Measurements from ENCODE around the gene SUGCT. TPM values are rescaled to one million over a fixed set of nuclear protein-coding genes. Genes with fewer than 3 reads are reported as not detected.

The SUGCT gene
- polyA plus RNA-seq, 1 of the 3 experiments (the other 2 are of a cell fraction): 53.7 TPM

DNA sequence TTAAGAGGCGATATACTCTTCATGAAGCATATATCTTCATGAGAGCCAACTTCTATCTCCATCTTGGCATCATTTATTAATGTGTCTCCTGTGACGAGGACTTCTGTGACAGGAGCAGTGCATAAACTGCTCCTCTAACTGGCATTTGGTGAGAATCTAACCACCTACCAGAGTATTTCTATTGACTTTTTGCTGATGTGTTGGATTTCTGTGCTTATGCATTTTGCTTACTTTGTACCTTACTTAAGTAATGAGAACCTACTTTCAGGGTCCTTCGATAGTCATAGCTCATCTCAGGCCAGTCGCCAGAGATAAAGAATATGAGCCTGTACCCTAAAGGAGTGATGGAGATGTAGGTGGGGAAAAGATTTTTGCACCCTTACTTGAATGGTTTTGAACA lies 265.7 kb downstream of the SUGCT start:
- no peaks in the 10 kb centered on the region for H3K9me3 ChIP-seq
- 77% methylated on average over 4 of the region's 4 CpGs for WGBS (ENCODE audit: low lambda C conversion rate)

DNA sequence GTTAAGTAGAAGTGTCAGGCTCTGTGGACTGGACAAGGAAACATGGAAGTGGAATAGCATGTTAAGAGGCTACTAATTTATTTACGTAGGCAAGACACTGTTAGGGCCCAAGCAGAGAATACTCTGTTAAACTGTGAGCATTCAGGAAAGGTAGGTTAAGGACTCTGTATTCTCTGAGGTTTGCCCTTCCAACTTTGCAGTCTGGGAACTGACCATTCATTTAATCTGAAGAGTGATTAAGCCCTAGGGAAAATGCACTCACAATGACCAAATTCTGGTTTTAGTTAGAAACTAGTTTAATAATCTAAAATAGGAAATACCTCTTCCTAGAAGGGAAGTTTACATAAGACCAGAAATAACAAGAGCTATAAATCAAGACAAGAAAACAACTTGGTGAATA lies 266.6 kb downstream of the SUGCT start:
- ChIA-PET CTCF (no interaction called here), POLR2A (no interaction called here)
- peak overlapping the region in 1 of 2 experiments; percentile 36; a peak in 2 of 4 replicates for H3K27ac ChIP-seq (ENCODE audit: low read depth in 2 of 2, low read length in 1 of 2)
- H3K36me3 ChIP-seq (replicated peaks in 1 of 2; ENCODE audit: control insufficient read depth in 1 of 2, insufficient read depth in 2 of 2, low read length in 1 of 2): no peaks in the 10 kb centered on the region
- H3K9ac ChIP-seq: no peak overlapping the region
- DNase-seq: no peak
- H3K27me3 ChIP-seq (ENCODE audit: insufficient read depth): no peaks in the 10 kb centered on the region
- H3K4me3 ChIP-seq (ENCODE audit: low read depth in 2 of 2, low read length in 1 of 2): no peak overlapping the region
- 94% methylated on average over 1 of the region's 1 CpG for WGBS (ENCODE audit: low lambda C conversion rate)
- H4K20me1 ChIP-seq (ENCODE audit: insufficient read depth): no peaks in the 10 kb centered on the region
- H3K4me2 ChIP-seq: no peak overlapping the region
- H3K79me2 ChIP-seq (ENCODE audit: insufficient read depth): no peaks in the 10 kb centered on the region
- TF ChIP-seq, protein P1, sequence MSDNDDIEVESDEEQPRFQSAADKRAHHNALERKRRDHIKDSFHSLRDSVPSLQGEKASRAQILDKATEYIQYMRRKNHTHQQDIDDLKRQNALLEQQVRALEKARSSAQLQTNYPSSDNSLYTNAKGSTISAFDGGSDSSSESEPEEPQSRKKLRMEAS (IDR thresholded peaks at IDR 0.05; ENCODE audit: low read depth): no peak
- TF ChIP-seq ELF1 (IDR thresholded peaks at IDR 0.05) (no peak), RAD21 (IDR thresholded peaks at IDR 0.05; ENCODE audit: low read length) (no peak), MXI1 (IDR thresholded peaks at IDR 0.05; ENCODE audit: low read depth, low read length) (no peak), TAF1 (IDR thresholded peaks at IDR 0.05; ENCODE audit: borderline replicate concordance, low read depth, low read length) (no peak), FOXM1 (IDR thresholded peaks at IDR 0.05; ENCODE audit: low read depth) (no peak), JUND (IDR thresholded peaks at IDR 0.05) (no peak), EP300 (IDR thresholded peaks at IDR 0.05; ENCODE audit: borderline replicate concordance in 1 of 2, low read depth in 1 of 2, low read length in 1 of 2) (no peak), RXRA (IDR thresholded peaks at IDR 0.05; ENCODE audit: borderline replicate concordance, low read depth) (no peak), MEF2A (IDR thresholded peaks at IDR 0.05; ENCODE audit: borderline replicate concordance, low read depth) (no peak), SIN3A (IDR thresholded peaks at IDR 0.05; ENCODE audit: borderline replicate concordance, low read depth, low read length) (no peak)
- TF ChIP-seq, protein P2, sequence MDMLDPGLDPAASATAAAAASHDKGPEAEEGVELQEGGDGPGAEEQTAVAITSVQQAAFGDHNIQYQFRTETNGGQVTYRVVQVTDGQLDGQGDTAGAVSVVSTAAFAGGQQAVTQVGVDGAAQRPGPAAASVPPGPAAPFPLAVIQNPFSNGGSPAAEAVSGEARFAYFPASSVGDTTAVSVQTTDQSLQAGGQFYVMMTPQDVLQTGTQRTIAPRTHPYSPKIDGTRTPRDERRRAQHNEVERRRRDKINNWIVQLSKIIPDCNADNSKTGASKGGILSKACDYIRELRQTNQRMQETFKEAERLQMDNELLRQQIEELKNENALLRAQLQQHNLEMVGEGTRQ (IDR thresholded peaks at IDR 0.05; ENCODE audit: borderline replicate concordance, low read depth, low read length): no peak
- no peak overlapping the region for H2AFZ ChIP-seq (ENCODE audit: low read depth)
- no peaks in the 10 kb centered on the region; a peak in 1 of 4 replicates for H3K4me1 ChIP-seq (ENCODE audit: control insufficient read depth in 1 of 2, insufficient read depth in 2 of 2, low read depth in 1 of 2, low read length in 1 of 2)
- H3K9me2 ChIP-seq: no peaks in the 10 kb centered on the region
- H3K9me3 ChIP-seq: no peaks in the 10 kb centered on the region
- peaks cover 6% of the 10 kb centered on the region for H3F3A ChIP-seq (replicated peaks; ENCODE audit: insufficient read depth)

More for the DNA sequence above, 265.7 kb downstream of the SUGCT start:
- Histone ChIP-seq H3K9me2 (no peaks in the 10 kb centered on the region), H3K79me2 (ENCODE audit: insufficient read depth) (no peaks in the 10 kb centered on the region), H4K20me1 (ENCODE audit: insufficient read depth) (no peaks in the 10 kb centered on the region), H3F3A (replicated peaks; ENCODE audit: insufficient read depth) (peaks cover 6% of the 10 kb centered on the region), H3K4me1 (ENCODE audit: control insufficient read depth in 1 of 2, insufficient read depth in 2 of 2, low read depth in 1 of 2, low read length in 1 of 2) (no peaks in the 10 kb centered on the region; a peak in 1 of 4 replicates), H3K27ac (ENCODE audit: low read depth in 2 of 2, low read length in 1 of 2) (no peak overlapping the region), H2AFZ (ENCODE audit: low read depth) (no peak overlapping the region), H3K4me2 (no peak overlapping the region), H3K27me3 (ENCODE audit: insufficient read depth) (no peaks in the 10 kb centered on the region), H3K4me3 (ENCODE audit: low read depth in 2 of 2, low read length in 1 of 2) (no peak overlapping the region), H3K36me3 (replicated peaks in 1 of 2; ENCODE audit: control insufficient read depth in 1 of 2, insufficient read depth in 2 of 2, low read length in 1 of 2) (no peaks in the 10 kb centered on the region), H3K9ac (no peak overlapping the region)
- ChIA-PET CTCF (interaction anchor here (1.4 kb wide), 1 partner anchor 18 kb away, joined by 4 read pairs; no protein-coding TSS in a partner anchor), POLR2A (no interaction called here)
- no peak for TF ChIP-seq TEAD4 (IDR thresholded peaks at IDR 0.05; ENCODE audit: borderline replicate concordance, insufficient read depth)
- TF ChIP-seq YY1 (IDR thresholded peaks at IDR 0.05; ENCODE audit: low read depth): no peak
- TF ChIP-seq RAD21 (IDR thresholded peaks at IDR 0.05; ENCODE audit: low read length): no peak
- no peak for TF ChIP-seq JUND (IDR thresholded peaks at IDR 0.05)
- no peak for TF ChIP-seq RFX5 (IDR thresholded peaks at IDR 0.05; ENCODE audit: low read length)
- TF ChIP-seq, protein P1 (IDR thresholded peaks at IDR 0.05; ENCODE audit: low read depth): no peak
- TF ChIP-seq POLR2AphosphoS5 (IDR thresholded peaks at IDR 0.05; ENCODE audit: low read depth, low read length): no peak
- TF ChIP-seq, protein P3, sequence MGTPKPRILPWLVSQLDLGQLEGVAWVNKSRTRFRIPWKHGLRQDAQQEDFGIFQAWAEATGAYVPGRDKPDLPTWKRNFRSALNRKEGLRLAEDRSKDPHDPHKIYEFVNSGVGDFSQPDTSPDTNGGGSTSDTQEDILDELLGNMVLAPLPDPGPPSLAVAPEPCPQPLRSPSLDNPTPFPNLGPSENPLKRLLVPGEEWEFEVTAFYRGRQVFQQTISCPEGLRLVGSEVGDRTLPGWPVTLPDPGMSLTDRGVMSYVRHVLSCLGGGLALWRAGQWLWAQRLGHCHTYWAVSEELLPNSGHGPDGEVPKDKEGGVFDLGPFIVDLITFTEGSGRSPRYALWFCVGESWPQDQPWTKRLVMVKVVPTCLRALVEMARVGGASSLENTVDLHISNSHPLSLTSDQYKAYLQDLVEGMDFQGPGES (IDR thresholded peaks at IDR 0.05; ENCODE audit: low read depth, low read length): no peak
- DNase-seq: no peak

All from SK-N-SH (cell line).